ENCODE data around the gene UBXN1.
"Not testable (repeated sequence)": the region's sequence is repeated elsewhere in the genome, so short reads cannot be mapped to it uniquely, and the experiment has no call there.

Gene UBXN1

DNA sequence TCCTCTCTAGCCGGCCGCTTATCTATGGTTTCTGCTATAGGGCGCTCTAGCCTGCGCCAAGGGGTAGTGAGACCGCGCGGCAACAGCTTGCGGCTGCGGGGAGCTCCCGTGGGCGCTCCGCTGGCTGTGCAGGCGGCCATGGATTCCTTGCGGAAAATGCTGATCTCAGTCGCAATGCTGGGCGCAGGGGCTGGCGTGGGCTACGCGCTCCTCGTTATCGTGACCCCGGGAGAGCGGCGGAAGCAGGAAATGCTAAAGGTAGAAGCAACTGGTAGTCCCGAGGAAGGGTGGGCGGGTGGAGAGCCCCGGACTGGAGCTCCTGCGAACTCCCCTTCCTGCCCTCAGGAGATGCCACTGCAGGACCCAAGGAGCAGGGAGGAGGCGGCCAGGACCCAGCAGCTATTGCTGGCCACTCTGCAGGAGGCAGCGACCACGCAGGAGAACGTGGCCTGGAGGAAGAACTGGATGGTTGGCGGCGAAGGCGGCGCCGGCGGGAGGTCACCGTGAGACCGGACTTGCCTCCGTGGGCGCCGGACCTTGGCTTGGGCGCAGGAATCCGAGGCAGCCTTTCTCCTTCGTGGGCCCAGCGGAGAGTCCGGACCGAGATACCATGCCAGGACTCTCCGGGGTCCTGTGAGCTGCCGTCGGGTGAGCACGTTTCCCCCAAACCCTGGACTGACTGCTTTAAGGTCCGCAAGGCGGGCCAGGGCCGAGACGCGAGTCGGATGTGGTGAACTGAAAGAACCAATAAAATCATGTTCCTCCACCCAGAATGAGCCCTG, 7.1 kb downstream of the UBXN1 start, which contains the start of the genes LBHD1 and UQCC3:
LBHD1 (minus strand) TSS at position 660 of the 782 bp plus-strand sequence. CDS start 2,236 bp downstream, outside the sequence.
UQCC3 (plus strand) TSS at position 66 of the 782 bp plus-strand sequence; CDS start at position 139, 73 bp downstream.
- DNase-seq (ENCODE audit: low read depth, low spot score): peak; percentile 73

DNA sequence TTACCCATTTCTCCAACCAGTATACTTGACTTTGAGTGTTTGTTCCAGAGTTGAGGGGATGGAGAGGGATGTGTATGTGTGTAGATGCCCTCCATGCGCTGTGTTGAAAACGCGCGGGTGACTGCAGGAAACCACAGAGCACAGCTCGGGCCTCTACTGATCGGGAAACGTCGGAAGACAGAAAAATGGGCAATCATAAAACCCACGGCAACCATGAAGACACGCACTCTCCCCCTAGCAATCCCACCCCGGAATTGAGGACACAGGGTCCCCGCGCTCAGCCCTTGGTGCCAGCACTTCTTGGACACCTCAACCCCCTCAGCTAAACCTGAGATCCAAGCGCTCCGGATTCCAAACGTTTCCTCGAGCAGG, 7.7 kb downstream of the UBXN1 start:
- no peak for DNase-seq (ENCODE audit: low read depth, low spot score)

DNA sequence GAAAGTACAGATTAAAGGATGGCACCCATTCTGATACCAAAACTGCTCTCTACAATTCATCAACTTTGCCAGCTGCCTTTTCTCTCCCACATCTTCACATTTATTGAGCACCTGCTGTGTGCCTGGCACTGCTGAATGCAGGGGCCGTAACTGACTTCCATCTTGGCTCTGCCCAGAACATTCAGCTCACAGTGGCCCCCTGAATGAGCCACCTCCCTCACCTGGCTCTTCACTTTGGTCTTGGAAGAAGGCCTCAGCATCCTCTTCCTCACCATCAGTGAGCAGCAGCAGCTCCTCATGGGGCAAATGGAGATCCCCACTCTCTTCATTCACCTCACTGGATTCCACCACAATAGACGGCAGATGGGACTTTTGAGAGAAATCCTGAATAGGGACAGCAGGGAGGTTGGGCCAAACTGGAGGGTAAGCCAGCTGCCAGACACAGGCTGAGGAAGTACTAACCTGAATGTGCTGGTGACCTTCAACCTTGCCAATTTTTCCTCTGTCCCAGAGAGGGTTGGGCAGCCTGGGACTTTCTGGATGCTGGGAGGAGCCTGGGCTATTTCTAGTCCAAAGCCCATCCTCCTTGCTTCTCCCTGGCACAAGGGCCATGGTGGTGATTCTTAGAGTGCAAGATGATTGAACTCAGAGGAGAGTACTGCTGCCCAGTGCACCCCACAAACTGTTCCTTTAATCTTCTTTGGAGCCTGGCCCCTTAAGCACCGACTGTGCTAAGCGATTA, 9.3 kb downstream of the UBXN1 start:
- DNase-seq (ENCODE audit: low read depth, low spot score): no peak

DNA sequence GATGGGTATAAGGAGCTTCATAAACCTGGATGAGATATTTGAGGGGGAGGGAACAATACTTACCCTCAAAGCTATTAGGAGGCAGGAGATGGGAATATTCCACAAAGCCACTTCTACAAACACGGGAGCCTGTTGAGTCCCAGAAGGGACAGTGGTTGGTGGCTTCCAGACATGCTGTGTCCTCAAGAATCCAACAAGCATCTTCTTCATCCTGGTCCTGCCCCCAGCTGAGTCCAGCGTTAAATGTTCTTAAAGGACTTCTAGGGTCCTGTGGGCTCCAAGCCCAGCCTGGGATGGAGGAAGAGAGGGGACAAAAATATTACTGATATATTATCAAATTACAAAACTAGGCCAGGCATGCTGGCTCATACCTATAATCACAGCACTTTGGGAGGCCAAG, 11.4 kb downstream of the UBXN1 start:
- DNase-seq (ENCODE audit: low read depth, low spot score): no peak

DNA sequence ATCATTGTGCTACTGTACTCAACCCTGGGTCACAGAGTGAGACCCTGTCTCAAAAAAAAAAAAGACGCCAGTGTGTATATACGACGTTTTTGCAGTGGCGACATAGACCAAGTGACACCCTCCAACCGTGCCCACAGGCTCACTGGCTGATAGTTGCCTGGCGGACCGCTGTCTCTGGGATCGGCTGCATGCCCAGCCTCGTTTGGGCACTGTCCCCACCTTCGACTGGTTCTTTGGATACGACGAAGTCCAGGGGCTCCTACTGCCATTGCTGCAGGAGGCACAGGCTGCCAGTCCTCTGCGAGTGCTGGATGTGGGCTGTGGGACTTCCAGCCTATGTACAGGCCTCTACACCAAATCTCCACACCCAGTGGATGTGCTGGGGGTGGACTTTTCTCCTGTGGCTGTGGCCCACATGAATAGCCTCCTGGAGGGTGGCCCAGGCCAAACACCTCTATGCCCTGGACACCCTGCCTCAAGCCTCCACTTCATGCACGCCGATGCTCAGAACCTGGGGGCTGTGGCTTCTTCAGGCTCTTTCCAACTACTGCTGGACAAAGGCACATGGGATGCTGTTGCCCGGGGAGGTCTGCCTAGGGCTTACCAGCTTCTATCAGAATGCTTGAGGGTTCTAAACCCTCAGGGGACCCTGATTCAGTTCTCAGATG, 12.5 kb downstream of the UBXN1 start:
- no peak for DNase-seq (ENCODE audit: low read depth, low spot score)

DNA sequence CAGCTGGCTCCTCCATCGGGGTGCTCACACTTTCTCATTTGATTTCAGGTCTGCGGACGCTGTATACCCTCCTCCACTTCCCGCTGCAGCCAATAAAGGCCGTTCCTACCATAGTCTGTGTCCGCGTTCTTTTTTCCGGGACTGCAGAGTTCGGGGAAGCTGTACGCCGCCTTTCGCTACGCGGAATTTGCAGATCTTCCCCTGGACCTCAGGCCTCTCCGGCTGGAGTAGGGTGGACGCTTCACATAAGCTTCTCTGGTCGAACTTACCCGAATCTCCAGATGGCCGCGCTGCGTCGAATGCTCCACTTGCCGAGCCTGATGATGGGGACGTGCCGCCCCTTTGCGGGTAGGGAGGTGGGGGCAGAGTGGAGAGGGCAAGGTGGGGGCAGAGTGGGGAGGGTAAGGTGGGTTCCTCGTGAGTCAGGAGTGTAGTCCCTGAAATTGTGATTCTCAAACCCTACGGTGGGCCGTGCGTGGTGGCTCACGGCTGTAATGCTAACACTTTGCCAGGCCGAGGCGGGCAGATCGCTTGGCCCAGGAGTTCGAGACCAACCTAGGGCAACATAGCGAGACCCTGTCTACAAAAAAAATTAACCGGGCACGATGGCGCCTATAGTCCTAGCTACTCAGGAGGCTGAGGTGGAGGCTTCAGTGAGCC, 13.1 kb downstream of the UBXN1 start:
- peak; percentile 51 for DNase-seq (ENCODE audit: low read depth, low spot score)

DNA sequence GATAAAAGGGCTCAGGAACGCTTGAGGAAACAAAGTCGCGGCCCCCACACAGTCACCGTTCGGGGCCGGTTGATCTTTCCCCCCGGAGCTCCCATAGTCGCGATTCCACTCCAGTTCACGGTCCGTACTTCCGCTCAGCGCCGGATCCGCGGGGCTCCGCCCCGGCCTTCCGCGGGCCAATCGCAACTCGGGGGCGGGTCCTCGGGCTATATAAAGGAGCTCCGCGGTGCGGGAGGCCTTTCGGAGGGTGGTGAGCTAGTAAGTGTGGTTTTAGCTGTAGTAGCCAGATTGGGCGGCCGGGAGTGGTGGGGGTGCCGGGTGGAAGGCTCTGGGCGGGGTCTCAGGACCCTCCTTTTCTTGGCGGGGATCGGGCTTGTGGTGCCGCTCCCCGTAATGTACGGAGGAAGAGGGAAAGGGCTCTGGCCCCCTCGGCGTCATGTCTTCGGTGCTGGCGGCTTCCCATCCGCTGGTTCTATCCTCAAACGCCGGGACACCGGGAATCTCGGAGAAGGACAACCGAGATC, 13.7 kb downstream of the UBXN1 start, which contains the start of the genes C11orf98 and CSKMT:
C11orf98 (minus strand) TSS at position 136 of the 524 bp plus-strand sequence; CDS start at position 95, 41 bp downstream.
CSKMT (plus strand) TSS at position 238 of the 524 bp plus-strand sequence. CDS start 568 bp downstream, outside the sequence.
- DNase-seq (ENCODE audit: low read depth, low spot score): peak; percentile 90

DNA sequence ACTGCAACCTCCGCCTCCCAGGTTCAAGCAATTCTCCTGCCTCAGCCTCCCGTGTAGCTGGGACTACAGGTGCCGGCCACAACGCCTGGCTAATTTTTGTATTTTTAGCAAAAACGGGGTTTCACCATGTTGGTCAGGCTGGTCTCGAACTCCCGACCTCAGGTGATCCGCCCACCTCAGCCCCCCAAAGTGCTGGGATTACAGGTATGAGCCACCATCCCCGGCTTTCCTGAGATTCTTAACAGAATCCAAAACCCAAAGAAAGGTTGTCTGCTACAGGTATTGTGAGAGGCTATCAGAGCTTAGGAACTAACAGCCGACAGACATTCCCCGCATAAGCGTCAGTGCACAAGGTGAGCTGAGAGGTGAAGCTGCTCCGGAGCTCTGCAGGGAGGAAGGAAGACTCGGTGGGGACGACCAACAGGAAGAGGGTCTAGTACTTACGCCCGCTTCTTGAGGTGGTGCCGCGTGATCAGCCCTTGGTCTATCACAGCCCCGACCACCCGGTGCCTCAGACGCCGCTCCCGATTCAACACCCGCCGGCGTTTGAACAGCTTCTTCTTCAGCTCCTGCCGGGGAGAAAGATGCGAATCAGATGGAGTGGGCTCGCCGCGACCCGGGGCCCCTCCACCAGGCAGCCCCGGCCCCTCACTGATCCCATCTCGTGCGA, 14.3 kb downstream of the UBXN1 start:
- no peak for DNase-seq (ENCODE audit: low read depth, low spot score)

DNA sequence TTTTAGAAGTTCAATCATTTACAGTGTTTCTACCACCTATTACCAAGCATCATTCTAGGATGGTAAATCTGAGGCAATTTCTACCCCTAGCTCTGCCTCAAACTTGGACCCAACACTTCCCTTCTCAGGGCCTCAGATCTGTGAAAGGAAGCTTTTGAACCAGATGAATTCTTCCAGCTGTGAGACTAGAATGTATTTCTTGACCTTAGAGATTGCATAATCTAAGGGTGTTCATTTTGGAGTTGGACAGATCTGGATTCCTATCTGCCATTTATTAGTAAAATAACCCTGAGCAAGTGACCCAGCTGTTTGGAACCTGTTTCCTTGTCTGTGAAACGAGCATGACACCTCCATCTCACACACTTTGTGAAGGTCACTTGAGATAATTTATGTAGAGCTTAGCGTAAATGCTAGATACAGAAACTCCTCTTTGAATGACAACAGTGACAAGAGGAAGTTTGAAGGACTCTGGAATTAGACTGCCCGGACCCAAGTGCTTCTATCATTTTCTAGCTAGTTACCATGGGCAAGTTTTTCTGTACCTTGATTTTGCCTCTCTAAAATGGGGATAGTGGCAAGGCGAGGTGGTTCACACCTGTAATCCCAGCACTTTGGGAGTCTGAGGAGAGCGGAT, 22.0 kb downstream of the UBXN1 start:
- no peak for DNase-seq (ENCODE audit: low read depth, low spot score)

DNA sequence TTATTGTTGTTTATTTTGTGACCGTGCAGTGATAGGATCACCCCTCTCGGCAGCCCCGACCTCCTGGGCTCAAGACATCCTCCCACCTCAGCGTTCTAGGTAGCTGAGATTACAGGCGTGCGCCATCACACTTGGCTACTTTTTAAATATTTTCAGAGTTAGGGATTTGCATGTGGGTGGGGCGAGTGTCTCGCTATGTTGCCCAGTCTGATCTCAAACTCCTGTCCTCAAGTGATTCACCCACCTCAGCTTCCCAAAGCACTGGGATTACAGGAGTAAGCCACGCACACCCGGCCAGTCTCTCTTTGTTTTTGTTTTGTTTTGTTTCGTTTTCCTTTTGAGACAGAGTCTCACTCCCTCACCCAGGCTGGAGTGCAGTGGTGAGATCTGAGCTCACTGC, 24.6 kb downstream of the UBXN1 start:
- DNase-seq (ENCODE audit: low read depth, low spot score): no peak

DNA sequence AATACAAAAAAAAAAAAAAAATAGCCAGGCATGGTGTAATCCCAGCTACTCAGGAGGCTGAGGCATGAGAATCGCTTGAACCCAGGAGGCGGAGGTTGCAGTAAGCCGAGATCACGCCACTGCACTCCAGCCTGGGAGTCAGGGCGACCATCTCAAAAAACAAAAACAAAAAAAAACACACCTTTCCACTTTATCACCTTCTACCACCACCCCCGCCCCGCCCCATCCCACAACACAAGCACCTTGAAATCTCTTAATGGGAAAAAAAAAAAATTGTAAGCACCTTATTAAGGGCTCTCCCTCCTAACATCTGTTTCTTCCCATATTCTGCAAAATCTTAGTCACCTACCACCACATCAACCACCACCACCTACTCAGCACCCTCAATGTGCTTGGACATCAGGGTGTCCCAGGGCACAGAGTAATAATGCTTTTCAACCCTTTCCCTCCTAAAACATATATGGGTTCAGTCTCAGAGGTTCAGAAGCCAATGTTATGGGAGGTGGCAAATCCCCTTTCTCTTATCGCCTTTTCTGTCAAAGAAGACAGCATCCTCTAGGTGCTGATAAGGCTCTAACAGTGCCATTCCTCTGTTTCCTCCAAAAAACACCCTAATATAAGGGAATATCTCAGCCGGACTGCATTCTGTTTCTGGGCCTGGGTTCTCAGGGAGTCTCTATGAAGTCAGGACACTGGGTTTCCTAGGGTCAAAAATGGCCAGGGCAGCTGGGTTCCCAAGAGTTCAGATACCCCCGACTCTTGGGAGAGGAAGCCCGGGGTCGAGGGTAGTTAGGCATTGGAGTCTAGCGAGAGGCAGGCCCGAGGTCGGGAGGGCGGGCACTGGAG, 26.5 kb downstream of the UBXN1 start:
- DNase-seq (ENCODE audit: low read depth, low spot score): no peak

DNA sequence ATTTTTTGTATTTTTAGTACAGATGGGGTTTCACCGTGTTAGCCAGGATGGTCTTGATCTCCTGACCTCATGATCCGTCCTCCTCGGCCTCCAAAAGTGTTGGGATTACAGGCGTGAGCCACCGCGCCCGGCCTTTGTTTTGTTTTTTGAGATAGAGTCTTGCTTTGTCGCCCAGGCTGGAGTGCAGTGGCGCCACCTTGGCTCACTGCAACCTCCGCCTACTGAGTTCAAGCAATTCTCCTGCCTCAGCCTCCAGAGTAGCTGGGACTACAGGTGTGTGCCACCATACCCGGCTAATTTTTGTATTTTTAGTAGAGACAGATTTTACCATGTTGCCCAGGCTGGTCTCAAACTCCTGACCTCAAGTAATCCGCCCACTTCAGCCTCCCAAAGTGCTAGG, 28.6 kb downstream of the UBXN1 start:
- not testable (repeated sequence) for DNase-seq (ENCODE audit: low read depth, low spot score)

DNA sequence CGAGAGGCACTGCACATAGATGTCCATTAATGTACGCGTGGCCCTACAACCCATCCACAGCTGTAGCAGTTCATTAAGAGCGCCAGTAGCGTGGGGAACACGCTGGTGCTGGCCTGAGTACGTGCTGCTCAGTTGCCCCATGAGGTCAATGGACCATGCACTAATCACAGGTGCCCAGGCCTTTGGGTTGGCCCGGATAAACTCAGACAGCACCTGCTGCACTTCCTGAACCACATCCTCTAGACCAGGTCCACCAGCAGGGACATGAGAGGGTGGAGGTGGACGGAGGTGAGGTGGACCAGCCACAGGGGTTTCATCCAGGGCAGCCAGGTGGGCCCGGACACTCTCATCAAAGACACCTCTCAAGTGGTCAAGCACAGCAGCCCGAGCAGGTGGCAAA, 29.4 kb downstream of the UBXN1 start:
- no peak for DNase-seq (ENCODE audit: low read depth, low spot score)

DNA sequence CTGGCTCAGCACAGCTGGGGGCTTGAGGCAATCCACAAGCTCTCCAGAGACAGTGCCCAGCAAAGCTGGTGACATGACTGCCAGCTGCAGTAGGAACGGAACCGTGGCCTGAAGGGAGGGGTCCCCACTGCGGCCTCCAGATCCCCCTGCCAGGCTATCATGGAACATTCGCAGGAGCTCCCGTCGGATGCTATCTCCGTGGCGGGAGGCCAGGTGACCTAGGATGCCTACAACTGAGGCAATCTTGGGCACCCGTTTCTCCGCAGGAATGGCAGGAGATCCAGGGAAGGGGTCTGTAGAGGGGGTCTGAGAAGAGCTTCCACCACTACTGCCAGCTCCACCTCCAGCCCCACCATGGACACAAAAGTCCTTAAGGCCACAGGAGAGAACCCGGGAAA, 29.9 kb downstream of the UBXN1 start:
- DNase-seq (ENCODE audit: low read depth, low spot score): no peak

DNA sequence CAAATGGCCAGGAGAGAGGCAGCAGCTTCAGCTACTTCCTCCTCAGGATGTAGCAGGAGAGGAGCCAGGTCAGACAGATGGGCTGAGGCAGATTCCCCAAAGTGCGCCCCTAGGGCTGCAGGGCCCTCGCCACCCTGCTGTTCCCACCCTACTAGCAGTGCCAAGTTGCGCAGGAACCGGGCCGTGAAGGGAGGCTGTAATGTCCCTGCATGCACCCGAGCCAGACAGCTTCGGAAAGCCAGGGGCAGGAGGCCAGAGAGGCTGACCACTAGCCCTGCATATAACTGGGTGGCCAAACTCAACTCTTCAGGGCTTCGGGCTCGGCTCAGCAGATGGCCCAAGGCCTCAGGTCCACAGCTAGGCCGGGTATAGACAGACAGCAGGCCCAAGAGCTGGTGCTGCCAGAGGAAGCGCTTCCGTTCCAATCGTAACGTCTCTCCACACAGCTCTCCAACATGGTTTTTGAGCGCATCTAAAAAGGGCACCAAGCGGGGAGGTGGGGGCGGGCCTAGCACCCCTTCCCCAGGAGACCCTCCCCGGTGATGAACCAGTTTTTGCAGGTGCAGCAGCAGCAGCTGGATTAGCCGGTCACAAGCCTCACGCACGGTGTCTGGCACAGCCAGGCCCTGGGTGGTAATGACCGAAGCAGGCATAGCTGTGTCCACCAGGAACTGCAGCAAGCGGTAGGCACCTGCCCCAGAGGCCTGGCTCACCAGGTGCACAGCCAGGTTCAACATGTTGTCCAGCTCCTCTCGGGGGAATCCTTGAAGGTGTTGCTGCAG, 30.5 kb downstream of the UBXN1 start:
- no peak for DNase-seq (ENCODE audit: low read depth, low spot score)

DNA sequence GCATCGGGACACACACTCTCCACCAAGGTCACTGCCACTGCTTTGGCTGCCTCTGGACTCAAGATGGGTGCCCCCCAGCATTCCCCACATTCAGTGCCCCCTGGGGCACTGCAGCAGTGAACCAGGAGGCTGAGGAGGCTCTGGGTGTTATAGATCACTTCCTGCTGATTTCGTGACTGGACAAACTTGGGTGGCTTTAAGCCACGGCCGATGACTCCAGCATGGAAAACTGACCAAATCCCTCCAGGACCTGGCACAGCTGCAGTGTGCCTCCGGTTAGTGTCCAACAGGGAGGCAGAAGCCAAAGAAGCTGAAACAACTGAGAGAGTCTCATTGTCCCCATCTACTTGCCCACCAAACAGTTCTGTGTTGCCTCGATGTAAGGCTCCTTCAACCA, 31.3 kb downstream of the UBXN1 start:
- no peak for DNase-seq (ENCODE audit: low read depth, low spot score)

DNA sequence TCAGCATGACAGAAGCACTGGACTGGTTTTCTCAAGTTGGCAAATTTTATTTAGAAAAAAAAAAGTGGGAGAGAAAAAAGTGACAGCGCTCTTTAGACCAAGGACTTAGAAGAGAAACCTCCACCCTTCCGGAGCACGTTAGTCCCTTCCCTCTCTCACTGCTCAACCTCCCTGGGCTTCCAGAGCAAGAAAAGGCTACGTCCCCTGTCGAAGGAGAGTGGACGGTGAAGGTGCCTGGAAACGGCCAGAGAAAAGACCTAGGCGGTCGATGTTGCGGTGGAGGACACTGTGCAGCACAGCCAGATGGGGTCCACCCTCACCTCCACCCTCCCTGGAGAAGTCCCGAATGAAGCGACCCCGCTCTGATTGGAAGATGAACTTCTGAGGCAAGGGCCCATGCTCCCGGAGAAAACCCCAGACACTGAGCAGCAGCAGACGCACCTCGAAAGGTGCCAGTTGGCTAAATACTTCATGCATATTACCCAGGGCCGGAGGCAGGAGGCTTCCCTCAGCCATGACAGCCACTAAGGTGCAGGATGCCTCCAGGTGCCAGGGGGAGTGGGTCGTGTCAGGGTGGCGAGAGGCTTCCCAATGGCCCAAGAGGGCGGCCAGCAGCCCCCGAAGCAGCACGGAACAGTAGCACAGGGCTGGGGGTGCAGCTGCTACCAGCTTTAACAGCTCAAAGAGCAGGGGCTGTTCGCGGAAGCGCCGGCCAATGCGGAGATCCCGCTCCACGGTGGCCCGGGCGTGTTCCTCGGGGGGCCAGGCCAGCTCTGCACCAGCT, 31.9 kb downstream of the UBXN1 start:
- DNase-seq (ENCODE audit: low read depth, low spot score): no peak

All from activated naive CD8-positive, alpha-beta T cell treated with anti-CD3 and anti-CD28 coated beads, Interleukin-2, amount 50 U/mL, for 16 hours (primary cell).